ENCODE results near the gene ADORA3. TPM values are rescaled to one million over a fixed set of nuclear protein-coding genes. Genes with fewer than 3 reads are reported as not detected.

Gene ADORA3
- polyA plus RNA-seq, 1 donor (not counting 4 experiments of a cell fraction or from before 2014, with no cell fraction given) = not detected

DNA sequence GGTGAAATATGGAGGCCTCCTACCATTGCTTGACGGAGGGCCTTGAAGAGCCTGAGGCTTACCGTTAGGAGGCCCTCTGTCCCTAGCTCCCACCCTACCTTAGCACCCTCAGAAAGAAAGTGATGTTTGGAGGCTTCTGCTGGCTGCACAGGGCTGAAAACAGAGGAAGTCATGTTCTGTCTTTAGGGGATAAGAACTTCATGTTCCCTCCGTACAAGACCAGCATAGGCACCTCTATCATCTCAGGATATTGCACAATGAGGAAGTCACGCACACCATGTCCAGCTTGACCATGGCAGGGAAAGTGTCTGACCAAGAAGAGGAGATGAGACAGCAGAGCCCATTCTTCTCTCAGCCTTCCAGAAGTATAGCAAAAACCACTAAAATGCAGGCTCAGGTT lies 13.8 kb downstream of the ADORA3 start:
- no peak for DNase-seq (ENCODE audit: low read depth, low spot score)
- Histone ChIP-seq H3K4me3 (ENCODE audit: control insufficient read depth in 2 of 3, extremely low read depth in 1 of 3, insufficient read depth in 2 of 3, low read depth in 1 of 3, low read length in 3 of 3) (no peak overlapping the region), H4K20me1 (ENCODE audit: control insufficient read depth, extremely low read depth, insufficient read depth, low read length) (no peaks in the 10 kb centered on the region), H3K4me1 (ENCODE audit: control insufficient read depth, extremely low read depth, insufficient read depth, low read length) (no peaks in the 10 kb centered on the region), H3K27ac (ENCODE audit: control insufficient read depth, insufficient read depth, low read length) (no peak overlapping the region), H3K4me2 (ENCODE audit: control insufficient read depth, extremely low read depth, insufficient read depth, low read depth, low read length) (no peak overlapping the region), H2AFZ (ENCODE audit: control insufficient read depth, low read length) (no peak overlapping the region), H3K27me3 (ENCODE audit: control insufficient read depth, extremely low read depth, insufficient read depth, low read length) (peaks cover 6% of the 10 kb centered on the region), H3K9me1 (ENCODE audit: control insufficient read depth, extremely low read depth, insufficient read depth, low read length) (no peaks in the 10 kb centered on the region), H3K9ac (ENCODE audit: control insufficient read depth, extremely low read depth, insufficient read depth, low read length) (no peak overlapping the region), H3K9me3 (ENCODE audit: control insufficient read depth, low read depth, low read length) (no peaks in the 10 kb centered on the region), H3K79me2 (ENCODE audit: control insufficient read depth, insufficient read depth, low read length) (no peaks in the 10 kb centered on the region), H3K36me3 (ENCODE audit: control insufficient read depth in 2 of 2, extremely low read depth in 1 of 2, insufficient read depth in 2 of 2, low read length in 2 of 2) (no peaks in the 10 kb centered on the region)
- FAIRE-seq = no peak
- dilution Hi-C loops (cut with MboI; ENCODE audit: extremely low pct_ligation_motif_present, low sequenced_read_pairs) = no loop called here
- TF ChIP-seq CTCF (optimal IDR thresholded peaks at IDR 0.05 in 1 of 3, IDR thresholded peaks at IDR 0.05 in 1 of 3, conservative IDR thresholded peaks at IDR 0.05 in 1 of 3; ENCODE audit: extremely low read depth in 1 of 3, insufficient read depth in 2 of 3, low read length in 3 of 3) (no peak), EZH2 (IDR thresholded peaks at IDR 0.05; ENCODE audit: low read length) (no peak)

- H3K9me3 ChIP-seq (ENCODE audit: control insufficient read depth, low read depth, low read length) = no peaks in the 10 kb centered on the region
These were observed 14.8 kb downstream of the ADORA3 start for GRCh38 chr1:111488669-111489068.

More at GRCh38 chr1:111488669-111489068, 14.8 kb downstream of the ADORA3 start:
- dilution Hi-C loops (cut with MboI; ENCODE audit: extremely low pct_ligation_motif_present, low sequenced_read_pairs) = no loop called here
- Histone ChIP-seq H4K20me1 (ENCODE audit: control insufficient read depth, extremely low read depth, insufficient read depth, low read length) (no peaks in the 10 kb centered on the region), H3K9me1 (ENCODE audit: control insufficient read depth, extremely low read depth, insufficient read depth, low read length) (no peaks in the 10 kb centered on the region), H3K79me2 (ENCODE audit: control insufficient read depth, insufficient read depth, low read length) (no peaks in the 10 kb centered on the region), H3K4me3 (ENCODE audit: control insufficient read depth in 2 of 3, extremely low read depth in 1 of 3, insufficient read depth in 2 of 3, low read depth in 1 of 3, low read length in 3 of 3) (no peak overlapping the region), H3K4me2 (ENCODE audit: control insufficient read depth, extremely low read depth, insufficient read depth, low read depth, low read length) (no peak overlapping the region), H3K27me3 (ENCODE audit: control insufficient read depth, extremely low read depth, insufficient read depth, low read length) (peaks cover 6% of the 10 kb centered on the region), H3K27ac (ENCODE audit: control insufficient read depth, insufficient read depth, low read length) (no peak overlapping the region), H2AFZ (ENCODE audit: control insufficient read depth, low read length) (no peak overlapping the region), H3K36me3 (ENCODE audit: control insufficient read depth in 2 of 2, extremely low read depth in 1 of 2, insufficient read depth in 2 of 2, low read length in 2 of 2) (no peaks in the 10 kb centered on the region), H3K4me1 (ENCODE audit: control insufficient read depth, extremely low read depth, insufficient read depth, low read length) (no peaks in the 10 kb centered on the region), H3K9ac (ENCODE audit: control insufficient read depth, extremely low read depth, insufficient read depth, low read length) (no peak overlapping the region)
- DNase-seq (ENCODE audit: low read depth, low spot score) (no peak), FAIRE-seq (no peak)
- no peak for TF ChIP-seq EZH2 (IDR thresholded peaks at IDR 0.05; ENCODE audit: low read length)
- TF ChIP-seq CTCF (optimal IDR thresholded peaks at IDR 0.05 in 1 of 3, IDR thresholded peaks at IDR 0.05 in 1 of 3, conservative IDR thresholded peaks at IDR 0.05 in 1 of 3; ENCODE audit: extremely low read depth in 1 of 3, insufficient read depth in 2 of 3, low read length in 3 of 3) = no peak

All from keratinocyte (primary cell).